ENCODE data around the gene EIPR1.

The EIPR1 gene

DNA sequence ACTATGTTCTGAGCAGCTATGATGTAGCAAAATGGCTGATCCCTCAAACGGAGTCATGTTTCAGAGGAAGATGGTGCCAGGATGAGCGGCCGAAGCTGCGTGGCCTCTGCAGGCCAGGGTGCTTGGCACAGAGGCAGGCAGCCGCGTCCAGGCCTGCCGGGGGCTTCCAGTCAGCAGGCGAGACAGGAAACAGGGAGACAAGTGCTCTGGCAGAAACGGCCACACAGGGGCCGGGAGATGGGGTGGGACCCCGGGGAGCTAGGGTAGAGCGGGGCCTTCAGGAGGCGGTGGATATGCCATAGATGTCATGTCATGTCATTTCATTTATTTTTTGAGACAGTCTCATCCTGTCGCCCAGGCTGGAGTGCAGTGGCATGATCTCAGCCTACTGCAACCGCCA lies 50.7 kb downstream of the EIPR1 start:
- TF ChIP-seq ARNTL (CRISPR knock-in tag; IDR thresholded peaks at IDR 0.05; ENCODE audit: borderline replicate concordance, low read depth) (no peak), GLIS3 (CRISPR knock-in tag; IDR thresholded peaks at IDR 0.05) (no peak), ZFP3 (CRISPR knock-in tag; IDR thresholded peaks at IDR 0.05) (no peak), ISL1 (CRISPR knock-in tag; IDR thresholded peaks at IDR 0.05) (no peak), TCF4 (CRISPR knock-in tag; IDR thresholded peaks at IDR 0.05; ENCODE audit: borderline replicate concordance) (no peak), RARB (CRISPR knock-in tag; IDR thresholded peaks at IDR 0.05) (no peak), ZFP30 (CRISPR knock-in tag; IDR thresholded peaks at IDR 0.05) (no peak), ZNF565 (CRISPR knock-in tag; conservative IDR thresholded peaks at IDR 0.05; ENCODE audit: low read depth) (no peak), BACH2 (CRISPR knock-in tag; IDR thresholded peaks at IDR 0.05; ENCODE audit: borderline replicate concordance) (no peak), ZNF70 (CRISPR knock-in tag; IDR thresholded peaks at IDR 0.05) (no peak), PPARA (CRISPR knock-in tag; IDR thresholded peaks at IDR 0.05; ENCODE audit: borderline replicate concordance) (no peak), SNAI2 (CRISPR knock-in tag; IDR thresholded peaks at IDR 0.05) (no peak), OSR1 (CRISPR knock-in tag; IDR thresholded peaks at IDR 0.05) (no peak)
- TF ChIP-seq, protein P1, sequence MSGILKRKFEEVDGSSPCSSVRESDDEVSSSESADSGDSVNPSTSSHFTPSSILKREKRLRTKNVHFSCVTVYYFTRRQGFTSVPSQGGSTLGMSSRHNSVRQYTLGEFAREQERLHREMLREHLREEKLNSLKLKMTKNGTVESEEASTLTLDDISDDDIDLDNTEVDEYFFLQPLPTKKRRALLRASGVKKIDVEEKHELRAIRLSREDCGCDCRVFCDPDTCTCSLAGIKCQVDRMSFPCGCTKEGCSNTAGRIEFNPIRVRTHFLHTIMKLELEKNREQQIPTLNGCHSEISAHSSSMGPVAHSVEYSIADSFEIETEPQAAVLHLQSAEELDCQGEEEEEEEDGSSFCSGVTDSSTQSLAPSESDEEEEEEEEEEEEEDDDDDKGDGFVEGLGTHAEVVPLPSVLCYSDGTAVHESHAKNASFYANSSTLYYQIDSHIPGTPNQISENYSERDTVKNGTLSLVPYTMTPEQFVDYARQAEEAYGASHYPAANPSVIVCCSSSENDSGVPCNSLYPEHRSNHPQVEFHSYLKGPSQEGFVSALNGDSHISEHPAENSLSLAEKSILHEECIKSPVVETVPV (CRISPR knock-in tag; IDR thresholded peaks at IDR 0.05), result no peak
- TF ChIP-seq, protein P2, sequence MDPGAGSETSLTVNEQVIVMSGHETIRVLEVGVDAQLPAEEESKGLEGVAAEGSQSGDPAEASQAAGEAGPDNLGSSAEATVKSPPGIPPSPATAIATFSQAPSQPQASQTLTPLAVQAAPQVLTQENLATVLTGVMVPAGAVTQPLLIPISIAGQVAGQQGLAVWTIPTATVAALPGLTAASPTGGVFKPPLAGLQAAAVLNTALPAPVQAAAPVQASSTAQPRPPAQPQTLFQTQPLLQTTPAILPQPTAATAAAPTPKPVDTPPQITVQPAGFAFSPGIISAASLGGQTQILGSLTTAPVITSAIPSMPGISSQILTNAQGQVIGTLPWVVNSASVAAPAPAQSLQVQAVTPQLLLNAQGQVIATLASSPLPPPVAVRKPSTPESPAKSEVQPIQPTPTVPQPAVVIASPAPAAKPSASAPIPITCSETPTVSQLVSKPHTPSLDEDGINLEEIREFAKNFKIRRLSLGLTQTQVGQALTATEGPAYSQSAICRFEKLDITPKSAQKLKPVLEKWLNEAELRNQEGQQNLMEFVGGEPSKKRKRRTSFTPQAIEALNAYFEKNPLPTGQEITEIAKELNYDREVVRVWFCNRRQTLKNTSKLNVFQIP (CRISPR knock-in tag; IDR thresholded peaks at IDR 0.05; ENCODE audit: borderline replicate concordance, low read depth), result no peak
- TF ChIP-seq, protein P3, sequence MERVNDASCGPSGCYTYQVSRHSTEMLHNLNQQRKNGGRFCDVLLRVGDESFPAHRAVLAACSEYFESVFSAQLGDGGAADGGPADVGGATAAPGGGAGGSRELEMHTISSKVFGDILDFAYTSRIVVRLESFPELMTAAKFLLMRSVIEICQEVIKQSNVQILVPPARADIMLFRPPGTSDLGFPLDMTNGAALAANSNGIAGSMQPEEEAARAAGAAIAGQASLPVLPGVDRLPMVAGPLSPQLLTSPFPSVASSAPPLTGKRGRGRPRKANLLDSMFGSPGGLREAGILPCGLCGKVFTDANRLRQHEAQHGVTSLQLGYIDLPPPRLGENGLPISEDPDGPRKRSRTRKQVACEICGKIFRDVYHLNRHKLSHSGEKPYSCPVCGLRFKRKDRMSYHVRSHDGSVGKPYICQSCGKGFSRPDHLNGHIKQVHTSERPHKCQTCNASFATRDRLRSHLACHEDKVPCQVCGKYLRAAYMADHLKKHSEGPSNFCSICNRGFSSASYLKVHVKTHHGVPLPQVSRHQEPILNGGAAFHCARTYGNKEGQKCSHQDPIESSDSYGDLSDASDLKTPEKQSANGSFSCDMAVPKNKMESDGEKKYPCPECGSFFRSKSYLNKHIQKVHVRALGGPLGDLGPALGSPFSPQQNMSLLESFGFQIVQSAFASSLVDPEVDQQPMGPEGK (CRISPR knock-in tag; IDR thresholded peaks at IDR 0.05; ENCODE audit: borderline replicate concordance), result no peak
- TF ChIP-seq, protein P4, sequence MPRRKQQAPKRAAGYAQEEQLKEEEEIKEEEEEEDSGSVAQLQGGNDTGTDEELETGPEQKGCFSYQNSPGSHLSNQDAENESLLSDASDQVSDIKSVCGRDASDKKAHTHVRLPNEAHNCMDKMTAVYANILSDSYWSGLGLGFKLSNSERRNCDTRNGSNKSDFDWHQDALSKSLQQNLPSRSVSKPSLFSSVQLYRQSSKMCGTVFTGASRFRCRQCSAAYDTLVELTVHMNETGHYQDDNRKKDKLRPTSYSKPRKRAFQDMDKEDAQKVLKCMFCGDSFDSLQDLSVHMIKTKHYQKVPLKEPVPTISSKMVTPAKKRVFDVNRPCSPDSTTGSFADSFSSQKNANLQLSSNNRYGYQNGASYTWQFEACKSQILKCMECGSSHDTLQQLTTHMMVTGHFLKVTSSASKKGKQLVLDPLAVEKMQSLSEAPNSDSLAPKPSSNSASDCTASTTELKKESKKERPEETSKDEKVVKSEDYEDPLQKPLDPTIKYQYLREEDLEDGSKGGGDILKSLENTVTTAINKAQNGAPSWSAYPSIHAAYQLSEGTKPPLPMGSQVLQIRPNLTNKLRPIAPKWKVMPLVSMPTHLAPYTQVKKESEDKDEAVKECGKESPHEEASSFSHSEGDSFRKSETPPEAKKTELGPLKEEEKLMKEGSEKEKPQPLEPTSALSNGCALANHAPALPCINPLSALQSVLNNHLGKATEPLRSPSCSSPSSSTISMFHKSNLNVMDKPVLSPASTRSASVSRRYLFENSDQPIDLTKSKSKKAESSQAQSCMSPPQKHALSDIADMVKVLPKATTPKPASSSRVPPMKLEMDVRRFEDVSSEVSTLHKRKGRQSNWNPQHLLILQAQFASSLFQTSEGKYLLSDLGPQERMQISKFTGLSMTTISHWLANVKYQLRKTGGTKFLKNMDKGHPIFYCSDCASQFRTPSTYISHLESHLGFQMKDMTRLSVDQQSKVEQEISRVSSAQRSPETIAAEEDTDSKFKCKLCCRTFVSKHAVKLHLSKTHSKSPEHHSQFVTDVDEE (CRISPR knock-in tag; IDR thresholded peaks at IDR 0.05), result no peak
- TF ChIP-seq, protein P5, sequence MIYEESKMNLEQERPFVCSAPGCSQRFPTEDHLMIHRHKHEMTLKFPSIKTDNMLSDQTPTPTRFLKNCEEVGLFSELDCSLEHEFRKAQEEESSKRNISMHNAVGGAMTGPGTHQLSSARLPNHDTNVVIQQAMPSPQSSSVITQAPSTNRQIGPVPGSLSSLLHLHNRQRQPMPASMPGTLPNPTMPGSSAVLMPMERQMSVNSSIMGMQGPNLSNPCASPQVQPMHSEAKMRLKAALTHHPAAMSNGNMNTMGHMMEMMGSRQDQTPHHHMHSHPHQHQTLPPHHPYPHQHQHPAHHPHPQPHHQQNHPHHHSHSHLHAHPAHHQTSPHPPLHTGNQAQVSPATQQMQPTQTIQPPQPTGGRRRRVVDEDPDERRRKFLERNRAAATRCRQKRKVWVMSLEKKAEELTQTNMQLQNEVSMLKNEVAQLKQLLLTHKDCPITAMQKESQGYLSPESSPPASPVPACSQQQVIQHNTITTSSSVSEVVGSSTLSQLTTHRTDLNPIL (CRISPR knock-in tag; IDR thresholded peaks at IDR 0.05; ENCODE audit: low read depth), result no peak

DNA sequence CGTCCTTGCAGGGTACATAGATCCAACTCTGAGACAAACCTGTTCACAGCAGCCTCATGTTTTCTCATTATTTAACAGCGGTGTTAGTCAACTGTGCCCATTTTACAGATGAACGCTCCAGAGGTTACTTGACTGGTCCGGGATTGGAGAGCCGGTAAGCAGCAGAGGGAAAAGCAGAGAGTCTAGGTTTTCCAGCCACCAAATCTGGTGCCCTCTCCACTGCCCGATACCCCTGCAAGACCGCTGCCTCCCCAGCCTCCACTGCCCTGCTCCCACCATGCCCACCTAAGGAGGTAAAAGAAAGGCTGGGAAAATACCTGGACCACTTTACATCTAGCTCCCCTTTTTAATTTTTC lies 51.5 kb downstream of the EIPR1 start:
- TF ChIP-seq, protein P2 (CRISPR knock-in tag; IDR thresholded peaks at IDR 0.05; ENCODE audit: borderline replicate concordance, low read depth), result no peak
- TF ChIP-seq CSDC2 (CRISPR knock-in tag; IDR thresholded peaks at IDR 0.05) (no peak), ZC3H10 (CRISPR knock-in tag; IDR thresholded peaks at IDR 0.05) (no peak), ZFP30 (CRISPR knock-in tag; IDR thresholded peaks at IDR 0.05) (no peak), GLIS3 (CRISPR knock-in tag; IDR thresholded peaks at IDR 0.05) (no peak), OSR1 (CRISPR knock-in tag; IDR thresholded peaks at IDR 0.05) (no peak), BACH2 (CRISPR knock-in tag; IDR thresholded peaks at IDR 0.05; ENCODE audit: borderline replicate concordance) (no peak), ZNF70 (CRISPR knock-in tag; IDR thresholded peaks at IDR 0.05) (no peak)
- TF ChIP-seq, protein P3 (CRISPR knock-in tag; IDR thresholded peaks at IDR 0.05; ENCODE audit: borderline replicate concordance), result no peak
- no peak for ATAC-seq

More for the DNA sequence above, 50.7 kb downstream of the EIPR1 start:
- no peak for ATAC-seq
